Measurements from ENCODE around the gene ITGA5. TPM values are rescaled to one million over a fixed set of nuclear protein-coding genes. Genes with fewer than 3 reads are reported as not detected.

The ITGA5 gene
- total RNA-seq (2022; extraction: Qiagen RNA extraction; ENCODE audit: low read depth), result 100 to 128 TPM (median 114 TPM) in 5 replicates

GRCh38 chr12:54419088-54419887 is at the start of gene ITGA5:
ITGA5 (minus strand) TSS chr12:54419266; CDS start chr12:54419198, 68 bp downstream.

GRCh38 chr12:54384591-54385041 is 34.5 kb downstream of the ITGA5 start, which contains the start of gene ZNF385A:
ZNF385A (minus strand) TSS chr12:54384733; CDS start chr12:54384514, 219 bp downstream.

GRCh38 chr12:54364413-54364812 is 54.7 kb downstream of the ITGA5 start, which contains the start of gene GPR84:
GPR84 (minus strand) TSS chr12:54364486; CDS start chr12:54363851, 635 bp downstream.

Other genes with a start within 250 kb of the ITGA5 start
- gene SMUG1, start 230.3 kb downstream of the ITGA5 start, total RNA-seq (2022; extraction: Qiagen RNA extraction; ENCODE audit: low read depth), result 22.8 to 33.0 TPM (median 31.6 TPM) in 5 replicates
- 18.9 to 27.2 TPM (median 26.0 TPM) in 5 replicates for gene CBX5, start 139.1 kb downstream of the ITGA5 start, total RNA-seq (2022; extraction: Qiagen RNA extraction; ENCODE audit: low read depth)
- 1,552 to 2,740 TPM (median 1,607 TPM) in 5 replicates for gene HNRNPA1, start 138.5 kb downstream of the ITGA5 start, total RNA-seq (2022; extraction: Qiagen RNA extraction; ENCODE audit: low read depth)
- gene NFE2, start 118.3 kb downstream of the ITGA5 start, total RNA-seq (2022; extraction: Qiagen RNA extraction; ENCODE audit: low read depth), result 0.07 to 0.32 TPM (median 0.13 TPM) in 3 of 5 replicates, not detected in the others
- gene COPZ1, start 94.1 kb downstream of the ITGA5 start, total RNA-seq (2022; extraction: Qiagen RNA extraction; ENCODE audit: low read depth), result 216 to 329 TPM (median 222 TPM) in 5 replicates
- gene GPR84, start 54.8 kb downstream of the ITGA5 start, total RNA-seq (2022; extraction: Qiagen RNA extraction; ENCODE audit: low read depth), result not detected in 5 replicates
- 12.8 to 20.5 TPM (median 17.2 TPM) in 5 replicates for gene ZNF385A, start 34.5 kb downstream of the ITGA5 start, total RNA-seq (2022; extraction: Qiagen RNA extraction; ENCODE audit: low read depth)
- gene GTSF1, start 54.3 kb upstream of the ITGA5 start, total RNA-seq (2022; extraction: Qiagen RNA extraction; ENCODE audit: low read depth), result not detected in 5 replicates
- 0.03 TPM in 1 of 5 replicates, not detected in the others for gene NCKAP1L, start 78.5 kb upstream of the ITGA5 start, total RNA-seq (2022; extraction: Qiagen RNA extraction; ENCODE audit: low read depth)
- gene PDE1B, start 130.3 kb upstream of the ITGA5 start, total RNA-seq (2022; extraction: Qiagen RNA extraction; ENCODE audit: low read depth), result 0.09 to 0.24 TPM in 2 of 5 replicates, not detected in the others
- gene PPP1R1A, start 169.4 kb upstream of the ITGA5 start, total RNA-seq (2022; extraction: Qiagen RNA extraction; ENCODE audit: low read depth), result 0.09 to 0.10 TPM in 2 of 5 replicates, not detected in the others
- gene LACRT, start 215.6 kb upstream of the ITGA5 start, total RNA-seq (2022; extraction: Qiagen RNA extraction; ENCODE audit: low read depth), result not detected in 5 replicates
- not detected in 5 replicates for gene DCD, start 229.1 kb upstream of the ITGA5 start, total RNA-seq (2022; extraction: Qiagen RNA extraction; ENCODE audit: low read depth)